GM12878 (cell line): ENCODE results near the gene PTK6. TPM values are rescaled to one million over a fixed set of nuclear protein-coding genes. Genes with fewer than 3 reads are reported as not detected.

ENCODE experiments used
- ATF2 ChIP-seq: IDR thresholded peaks from 2 replicates; pipeline ENCODE4 v1.6.1; 2012; ENCODE audit warnings: low read length, inconsistent platforms
- BACH1 ChIP-seq: fragments of 450-650 bp; IDR thresholded peaks from 2 replicates; pipeline ENCODE4 v1.6.1; 2017; ENCODE audit warnings: mild to moderate bottlenecking, borderline replicate concordance
- BRCA1 ChIP-seq: IDR thresholded peaks from 2 replicates; pipeline ENCODE4 v1.6.1; 2011; ENCODE audit warnings: low read depth, low read length, improper control_type of control experiment
- CBX5 ChIP-seq: sonication (generic); IDR thresholded peaks from 2 replicates; pipeline ENCODE4 v1.6.1; 2016; ENCODE audit warnings: low read depth, moderate library complexity, mild to moderate bottlenecking, inconsistent platforms
- CHD1 ChIP-seq: IDR thresholded peaks from 2 replicates; pipeline ENCODE4 v1.6.1; 2012; ENCODE audit warnings: low read depth, low read length, improper control_type of control experiment
- EGR1 ChIP-seq, 2 experiments: IDR thresholded peaks; 1 replicate in 1 of 2; 2 replicates in 1 of 2; pipeline ENCODE4 v1.6.1; 2011 to 2012; ENCODE audit warnings: low read depth in 2 of 2, low read length in 2 of 2, borderline replicate concordance in 1 of 2, mild to moderate bottlenecking in 1 of 2, moderate library complexity in 1 of 2
- GATAD2B ChIP-seq: fragments of 450-650 bp; conservative IDR thresholded peaks from 2 replicates; pipeline ENCODE4 v1.6.1; 2017; ENCODE audit warnings: low read depth, mild to moderate bottlenecking, moderate library complexity
- HSF1 ChIP-seq: fragments of 150-350 bp; IDR thresholded peaks from 2 replicates; pipeline ENCODE4 v1.6.1; 2014; ENCODE audit warnings: mild to moderate bottlenecking, low read depth, low read length
- IRF5 ChIP-seq: fragments of 450-650 bp; IDR thresholded peaks from 2 replicates; pipeline ENCODE4 v1.6.1; 2017; ENCODE audit warnings: borderline replicate concordance
- MEF2A ChIP-seq: IDR thresholded peaks from 2 replicates; pipeline ENCODE4 v1.6.1; 2011; ENCODE audit warnings: low read depth, mild to moderate bottlenecking, low read length, moderate library complexity; ENCODE audit not compliant: insufficient read depth
- NFXL1 ChIP-seq: fragments of 450-650 bp; IDR thresholded peaks from 2 replicates; pipeline ENCODE4 v1.6.1; 2017; ENCODE audit warnings: antibody characterized with exemption, mild to moderate bottlenecking, borderline replicate concordance
- NFYA ChIP-seq: IDR thresholded peaks from 2 replicates; pipeline ENCODE4 v1.6.1; 2011; ENCODE audit warnings: low read depth, mild to moderate bottlenecking, low read length, improper control_type of control experiment, borderline replicate concordance
- SMARCA5 ChIP-seq: fragments of 450-650 bp; IDR thresholded peaks from 2 replicates; pipeline ENCODE4 v1.6.1; 2017; ENCODE audit warnings: mild to moderate bottlenecking
- SREBF1 ChIP-seq: IDR thresholded peaks from 2 replicates; pipeline ENCODE4 v1.6.1; 2012; ENCODE audit warnings: mild to moderate bottlenecking, low read length
- TCF12 ChIP-seq: IDR thresholded peaks from 2 replicates; pipeline ENCODE4 v1.6.1; 2011; ENCODE audit warnings: low read depth, mild to moderate bottlenecking, low read length
- ZBTB4 ChIP-seq: fragments of 450-650 bp; formaldehyde crosslinking; IDR thresholded peaks from 2 replicates; pipeline ENCODE4 v1.4.0; 2022; ENCODE audit warnings: mild to moderate bottlenecking, moderate library complexity
- ZBTB40 ChIP-seq: fragments of 450-650 bp; IDR thresholded peaks from 2 replicates; pipeline ENCODE4 v1.6.1; 2016; ENCODE audit warnings: mild to moderate bottlenecking, moderate library complexity, borderline replicate concordance
- ZNF24 ChIP-seq: fragments of 450-650 bp; IDR thresholded peaks from 2 replicates; pipeline ENCODE4 v1.6.1; 2017; ENCODE audit warnings: antibody characterized with exemption, mild to moderate bottlenecking
- polyA plus RNA-seq, 11 experiments: library from polyadenylated mRNA; depleted of rRNA in 4 of 11; unstranded in 6 of 11; stranded (reverse) in 5 of 11; fragments of >200 nt; fragmentation: Nextera tagmentation in 4 of 11; fragmentation: Illumina TruSeq in 1 of 11; extraction: Ambion mirVana in 4 of 11; extraction: Trizol in 1 of 11; gene quantifications; 1 replicate in 1 of 11; 2 replicates in 10 of 11; pipeline versions ENCODE4 v1.2.1 to v1.2.3, GENCODE V29; 2011 to 2016; ENCODE audit warnings: inconsistent platforms in 2 of 11, missing spikeins in 2 of 11, low read depth in 1 of 11
- total RNA-seq, 4 experiments: library from RNA; depleted of rRNA in 3 of 4; stranded (reverse); fragments of >200 nt in 3 of 4; fragmentation: Illumina TruSeq in 1 of 4; extraction: Trizol in 1 of 4; gene quantifications; 2 replicates each; pipeline versions ENCODE4 v1.2.1 to v1.2.3, GENCODE V29; 2013 to 2021

Gene PTK6
- total and polyA plus RNA-seq, 10 of the 15 experiments (the other 5 are each of a cell fraction or from before 2014, with no cell fraction given) = 0.02 to 0.21 (median 0.09) TPM; not detected in 3

- no peak for TF ChIP-seq NFYA
- TF ChIP-seq ATF2 = no peak
- peak; percentile 71; the same call in 1 of the 2 replicates for TF ChIP-seq MEF2A
- 0 out of 2 replicates have a peak, but pooled peaks have one; percentile 3 for TF ChIP-seq TCF12
- TF ChIP-seq ZBTB4 = 0 out of 2 replicates have a peak, but pooled peaks have one; percentile 4
- no peak for TF ChIP-seq HSF1
- peak in 1 of 2 experiments; percentile 69; a peak in 2 of 3 replicates for TF ChIP-seq EGR1 (IDR thresholded peaks at IDR 0.05; ENCODE audit: borderline replicate concordance in 1 of 2, low read depth in 2 of 2, low read length in 2 of 2)
- TF ChIP-seq GATAD2B = no peak
- no peak for TF ChIP-seq ZNF24
- TF ChIP-seq IRF5 = no peak
- TF ChIP-seq BACH1 = no peak; the same call in 1 of the 2 replicates
- no peak for TF ChIP-seq CBX5
- no peak for TF ChIP-seq CHD1
- TF ChIP-seq SMARCA5 = no peak
- no peak for TF ChIP-seq BRCA1
- no peak for TF ChIP-seq ZBTB40
- no peak for TF ChIP-seq SREBF1
- TF ChIP-seq NFXL1 = no peak
These were observed 30.4 kb upstream of the PTK6 start (continued) for GRCh38 chr20:63567386-63568169.
